ENCODE results near the gene ARID3C. TPM values are rescaled to one million over a fixed set of nuclear protein-coding genes. Genes with fewer than 3 reads are reported as not detected.

The ARID3C gene
- total and polyA plus RNA-seq, 2 of the 8 experiments (the other 6 are each of a cell fraction or from before 2014, with no cell fraction given) = 0.08 TPM; not detected in 1

GRCh38 chr9:34648673-34649072 is 19.8 kb upstream of the ARID3C start (continued):
- no peak for TF ChIP-seq CHD7 (IDR thresholded peaks at IDR 0.05; ENCODE audit: insufficient replicate concordance, low read length)
- no peak for TF ChIP-seq GTF2F1 (IDR thresholded peaks at IDR 0.05; ENCODE audit: borderline replicate concordance, low read depth, low read length)
- no peak for TF ChIP-seq RNF2 (IDR thresholded peaks at IDR 0.05; ENCODE audit: borderline replicate concordance, low read depth, low read length, missing control alignments, poor library complexity, severe bottlenecking)
